K562 (cell line): ENCODE data around the gene NME7. TPM values are rescaled to one million over a fixed set of nuclear protein-coding genes. Genes with fewer than 3 reads are reported as not detected.
A peak's percentile ranks its signal among the peaks of the same experiment; 100 is the strongest.

Source experiments
- HDAC1 ChIP-seq, 2 experiments: fragments of 450-650 bp; IDR thresholded peaks; 2 replicates each; pipeline ENCODE4 v1.6.1; 2016 to 2017; ENCODE audit warnings: inconsistent platforms in 1 of 2, mild to moderate bottlenecking in 1 of 2, moderate library complexity in 1 of 2
- IFI16 ChIP-seq: fragments of 250-450 bp; sonication (Bioruptor Pico); IDR thresholded peaks from 2 replicates; pipeline ENCODE4 v2.1.2; 2022; ENCODE audit warnings: mild to moderate bottlenecking, inconsistent platforms
- KDM2B ChIP-seq: fragments of 250-450 bp; sonication (Bioruptor Pico); IDR thresholded peaks from 2 replicates; pipeline ENCODE4 v1.8.0; 2021; ENCODE audit warnings: mild to moderate bottlenecking, moderate library complexity
- NEUROD1 ChIP-seq: fragments of 150-350 bp; IDR thresholded peaks from 2 replicates; pipeline ENCODE4 v1.6.1; 2014; ENCODE audit warnings: borderline replicate concordance, low read length, low read depth; ENCODE audit not compliant: partially characterized antibody
- SLC30A9 ChIP-seq: fragments of 250-450 bp; sonication (Bioruptor Pico); IDR thresholded peaks from 2 replicates; pipeline ENCODE4 v1.8.0; 2022; ENCODE audit warnings: mild to moderate bottlenecking, moderate library complexity
- ZC3H4 ChIP-seq: sonication (generic); formaldehyde crosslinking; IDR thresholded peaks from 2 replicates; pipeline ENCODE4 v1.9.0; 2021; ENCODE audit warnings: missing genetic modification reagents, borderline replicate concordance
- ZNF212 ChIP-seq: fragments of 450-650 bp; formaldehyde crosslinking; IDR thresholded peaks from 2 replicates; pipeline ENCODE4 v1.4.0; 2020; ENCODE audit warnings: mild to moderate bottlenecking
- ZNF253 ChIP-seq: fragments of 250-450 bp; sonication (Bioruptor Pico); conservative IDR thresholded peaks from 2 replicates; pipeline ENCODE4 v1.6.1; 2021; ENCODE audit warnings: mild to moderate bottlenecking
- polyA plus RNA-seq, 8 experiments: library from polyadenylated mRNA; depleted of rRNA in 4 of 8; stranded (reverse) in 5 of 8; unstranded in 3 of 8; fragments of >200 nt; fragmentation: Nextera tagmentation in 2 of 8; fragmentation: Illumina TruSeq in 1 of 8; extraction: Ambion mirVana in 2 of 8; extraction: Trizol in 1 of 8; gene quantifications; 2 replicates each; pipeline versions ENCODE4 v1.2.1 to v1.2.3, GENCODE V29; 2011 to 2014; ENCODE audit warnings: inconsistent platforms in 1 of 8, missing spikeins in 1 of 8
- total RNA-seq, 7 experiments: library from RNA; depleted of rRNA in 6 of 7; stranded (reverse); fragments of >200 nt in 6 of 7; fragmentation: Illumina TruSeq in 2 of 7; extraction: Trizol in 2 of 7; gene quantifications; 2 replicates each; pipeline versions ENCODE4 v1.2.1 to v1.2.3, GENCODE V29; 2011 to 2021; ENCODE audit warnings: low replicate concordance in 1 of 7
- TF ChIP-seq, protein P1 (sequence below): fragments of 250-450 bp; sonication (Bioruptor Pico); IDR thresholded peaks from 2 replicates; pipeline ENCODE4 v1.5.0; 2021

NME7 gene
- total and polyA plus RNA-seq, 9 of the 15 experiments (the other 6 are each of a cell fraction or from before 2014, with no cell fraction given) = 7.9 to 43.2 (median 23.9) TPM

DNA sequence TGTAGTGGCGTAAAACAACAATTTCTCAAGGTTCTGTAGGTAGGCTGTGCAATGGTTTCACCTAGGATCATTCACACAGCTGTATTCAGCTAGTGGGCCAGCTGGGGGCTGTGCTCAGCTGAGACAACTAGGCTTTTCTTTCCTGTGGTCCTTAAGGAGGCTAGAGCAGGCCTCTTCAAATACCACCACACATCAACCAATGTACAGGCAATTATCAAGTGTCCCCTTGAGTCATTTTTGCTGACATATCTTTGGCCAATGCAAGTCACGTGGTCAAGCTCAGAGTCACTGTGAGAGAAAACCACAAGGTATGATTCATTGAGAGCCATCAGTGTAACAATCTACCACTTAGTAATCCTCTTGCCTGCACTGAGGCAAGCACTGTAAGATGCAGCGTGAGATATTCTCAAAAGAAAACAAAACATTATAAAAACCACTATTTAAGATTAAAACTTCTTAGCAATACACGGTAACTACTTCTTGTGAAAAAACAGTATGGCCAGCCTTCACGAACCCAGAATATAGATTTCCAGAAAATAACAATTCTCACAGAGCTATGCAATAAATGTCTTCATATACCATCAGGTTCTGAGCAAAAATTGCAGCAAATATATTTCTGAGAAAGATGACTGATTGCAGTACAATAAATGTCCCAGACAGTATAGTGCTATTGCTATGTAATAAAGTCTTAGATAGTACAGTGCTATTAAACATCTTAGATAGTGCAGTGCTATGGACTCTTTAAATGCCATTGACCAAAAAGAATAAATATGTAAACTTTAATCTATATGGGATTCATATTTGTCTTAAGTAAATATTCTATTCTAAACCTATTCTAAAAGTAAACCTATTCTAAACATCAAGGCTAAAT, 55.3 kb downstream of the NME7 start (continued):
- TF ChIP-seq, protein P1, sequence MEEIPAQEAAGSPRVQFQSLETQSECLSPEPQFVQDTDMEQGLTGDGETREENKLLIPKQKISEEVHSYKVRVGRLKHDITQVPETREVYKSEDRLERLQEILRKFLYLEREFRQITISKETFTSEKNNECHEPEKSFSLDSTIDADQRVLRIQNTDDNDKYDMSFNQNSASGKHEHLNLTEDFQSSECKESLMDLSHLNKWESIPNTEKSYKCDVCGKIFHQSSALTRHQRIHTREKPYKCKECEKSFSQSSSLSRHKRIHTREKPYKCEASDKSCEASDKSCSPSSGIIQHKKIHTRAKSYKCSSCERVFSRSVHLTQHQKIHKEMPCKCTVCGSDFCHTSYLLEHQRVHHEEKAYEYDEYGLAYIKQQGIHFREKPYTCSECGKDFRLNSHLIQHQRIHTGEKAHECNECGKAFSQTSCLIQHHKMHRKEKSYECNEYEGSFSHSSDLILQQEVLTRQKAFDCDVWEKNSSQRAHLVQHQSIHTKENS (CRISPR knock-in tag) = no peak
- no peak for TF ChIP-seq ZNF212 (CRISPR knock-in tag)
- TF ChIP-seq KDM2B (CRISPR knock-in tag) = no peak
- no peak for TF ChIP-seq ZC3H4
- no peak for TF ChIP-seq IFI16 (CRISPR knock-in tag)
- TF ChIP-seq SLC30A9 (CRISPR knock-in tag) = no peak
- no peak for TF ChIP-seq ZNF253 (CRISPR knock-in tag)
- peak; percentile 48 for TF ChIP-seq NEUROD1
- peak in 1 of 2 experiments; percentile 54; a peak in 1 of 4 replicates for TF ChIP-seq HDAC1 (IDR thresholded peaks at IDR 0.05)
